Measurements from ENCODE around the gene KMO.

DNA sequence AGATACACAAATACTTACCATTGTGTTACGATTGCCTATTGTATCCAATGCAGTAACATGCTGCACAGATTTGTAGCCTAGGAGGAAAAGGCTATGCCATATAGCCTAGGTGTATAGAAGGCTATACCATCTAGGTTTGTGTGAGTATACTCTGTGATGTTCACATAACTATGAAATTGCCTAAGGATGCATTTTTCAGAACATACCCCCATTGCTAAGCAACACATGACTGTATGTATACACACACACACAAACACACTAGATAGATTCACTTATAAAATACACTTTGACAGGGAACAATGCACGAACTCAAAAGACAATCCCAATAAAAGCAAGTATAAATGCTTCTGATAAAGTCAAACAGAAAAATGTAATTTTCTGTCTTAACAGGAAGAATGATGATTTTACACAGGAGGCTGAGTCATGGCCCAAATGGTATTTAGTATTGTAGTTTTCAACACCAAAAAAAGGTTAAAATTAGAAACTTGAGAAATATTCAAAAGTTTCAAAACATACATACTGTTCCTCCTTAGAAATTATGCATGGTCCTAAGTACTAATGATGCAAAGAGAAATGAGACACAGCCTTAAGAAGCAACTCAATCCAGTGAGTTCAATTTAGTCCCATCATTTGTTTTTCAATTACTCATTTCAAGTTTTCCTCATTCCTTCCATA is 24.9 kb upstream of the KMO start:
- TF ChIP-seq POLR2AphosphoS5 (IDR thresholded peaks at IDR 0.05) (no peak), POLR2A (IDR thresholded peaks at IDR 0.05) (no peak), EP300 (IDR thresholded peaks at IDR 0.05) (no peak)
- TF ChIP-seq, protein P1, sequence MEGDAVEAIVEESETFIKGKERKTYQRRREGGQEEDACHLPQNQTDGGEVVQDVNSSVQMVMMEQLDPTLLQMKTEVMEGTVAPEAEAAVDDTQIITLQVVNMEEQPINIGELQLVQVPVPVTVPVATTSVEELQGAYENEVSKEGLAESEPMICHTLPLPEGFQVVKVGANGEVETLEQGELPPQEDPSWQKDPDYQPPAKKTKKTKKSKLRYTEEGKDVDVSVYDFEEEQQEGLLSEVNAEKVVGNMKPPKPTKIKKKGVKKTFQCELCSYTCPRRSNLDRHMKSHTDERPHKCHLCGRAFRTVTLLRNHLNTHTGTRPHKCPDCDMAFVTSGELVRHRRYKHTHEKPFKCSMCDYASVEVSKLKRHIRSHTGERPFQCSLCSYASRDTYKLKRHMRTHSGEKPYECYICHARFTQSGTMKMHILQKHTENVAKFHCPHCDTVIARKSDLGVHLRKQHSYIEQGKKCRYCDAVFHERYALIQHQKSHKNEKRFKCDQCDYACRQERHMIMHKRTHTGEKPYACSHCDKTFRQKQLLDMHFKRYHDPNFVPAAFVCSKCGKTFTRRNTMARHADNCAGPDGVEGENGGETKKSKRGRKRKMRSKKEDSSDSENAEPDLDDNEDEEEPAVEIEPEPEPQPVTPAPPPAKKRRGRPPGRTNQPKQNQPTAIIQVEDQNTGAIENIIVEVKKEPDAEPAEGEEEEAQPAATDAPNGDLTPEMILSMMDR (IDR thresholded peaks at IDR 0.05), result no peak
